Measurements from ENCODE around the gene IL1A. TPM values are rescaled to one million over a fixed set of nuclear protein-coding genes. Genes with fewer than 3 reads are reported as not detected.

IL1A gene
- total and polyA plus RNA-seq, 9 of the 15 experiments (the other 6 are each of a cell fraction or from before 2014, with no cell fraction given), result 0.03 to 0.27 (median 0.14) TPM; not detected in 2

GRCh38 chr2:112794131-112794733, 9.9 kb upstream of the IL1A start (continued):
- TF ChIP-seq EWSR1 (IDR thresholded peaks at IDR 0.05; ENCODE audit: borderline replicate concordance, low read depth, partially characterized antibody) (no peak), NONO (IDR thresholded peaks at IDR 0.05; ENCODE audit: low read depth in 2 of 2, low read length in 1 of 2) (no peak), MGA (IDR thresholded peaks at IDR 0.05) (peak; percentile 98), SRSF3 (IDR thresholded peaks at IDR 0.05; ENCODE audit: insufficient read depth, low read length) (no peak), MYNN (IDR thresholded peaks at IDR 0.05) (no peak), MYNN (CRISPR knock-in tag; IDR thresholded peaks at IDR 0.05) (no peak), ERF (CRISPR knock-in tag; IDR thresholded peaks at IDR 0.05) (no peak), BCL6 (CRISPR knock-in tag; IDR thresholded peaks at IDR 0.05) (no peak; the same call in 1 of the 2 replicates), RAD51 (IDR thresholded peaks at IDR 0.05; ENCODE audit: borderline replicate concordance, low read depth) (peak; percentile 97), CREB3 (tag; conservative IDR thresholded peaks at IDR 0.05; ENCODE audit: low read depth) (peak; percentile 75; the same call in 1 of the 2 replicates), PPARD (CRISPR knock-in tag; IDR thresholded peaks at IDR 0.05) (no peak), ZNF134 (CRISPR knock-in tag; conservative IDR thresholded peaks at IDR 0.05) (no peak), ZNF766 (CRISPR knock-in tag; conservative IDR thresholded peaks at IDR 0.05) (peak; percentile 67), ZKSCAN8 (CRISPR knock-in tag; IDR thresholded peaks at IDR 0.05) (peak; percentile 98), CXXC5 (CRISPR knock-in tag; IDR thresholded peaks at IDR 0.05) (peak; percentile 90)

Measured in K562 (cell line).